ENCODE data around the gene TPRX2. TPM values are rescaled to one million over a fixed set of nuclear protein-coding genes. Genes with fewer than 3 reads are reported as not detected.
A peak's percentile ranks its signal among the peaks of the same experiment; 100 is the strongest.

TPRX2 gene
- total RNA-seq, 1 experiment from 2014 or later: not detected

- ChIA-PET RAD21 (ENCODE audit: low non-redundant PET in 1 of 2, low total read pairs in 2 of 2, uncharacterized antibody in 2 of 2, unreplicated experiment in 2 of 2) (no interaction called here), POLR2A (no interaction called here), CTCF (interaction anchor here (1.5 to 2.9 kb wide), 2 partner anchors 16 to 21 kb away, joined by 5 to 17 read pairs; no protein-coding TSS in a partner anchor)
- Histone ChIP-seq H3K9ac (ENCODE audit: low read length) (peak overlapping the region; percentile 53; the same call in 1 of the 2 replicates), H3K9me3 (ENCODE audit: control insufficient read depth in 1 of 2, insufficient read depth in 1 of 2, low read depth in 1 of 2, low read length in 2 of 2) (no peaks in the 10 kb centered on the region), H3K36me3 (ENCODE audit: control insufficient read depth in 1 of 2, insufficient read depth in 2 of 2, low read length in 2 of 2) (no peaks in the 10 kb centered on the region), H3K27ac (ENCODE audit: low read depth, low read length) (no peak overlapping the region), H3K4me3 (replicated peaks in 1 of 2; ENCODE audit: low read depth in 1 of 2, low read length in 2 of 2) (peak overlapping the region in 1 of 2 experiments; percentile 54; a peak in 2 of 4 replicates), H4K20me1 (ENCODE audit: insufficient read depth) (no peaks in the 10 kb centered on the region), H2AFZ (ENCODE audit: low read depth, low read length, poor library complexity, severe bottlenecking) (peak overlapping the region; percentile 98), H3K9me2 (ENCODE audit: insufficient read depth) (no peaks in the 10 kb centered on the region), H3K27me3 (ENCODE audit: insufficient read depth, low read length) (no peaks in the 10 kb centered on the region), H3K4me2 (ENCODE audit: low read length) (peak overlapping the region; percentile 84), H3K4me1 (ENCODE audit: control insufficient read depth in 1 of 2, insufficient read depth in 2 of 2, low read length in 2 of 2) (peaks cover 5 to 16% of the 10 kb centered on the region in 2 experiments; a peak in 3 of 4 replicates), H3K79me2 (ENCODE audit: insufficient read depth, low read length) (no peaks in the 10 kb centered on the region)
- no TSS peak for BruUV-seq (replicated peaks)
- DNase-seq (ENCODE audit: low read depth, low spot score) (no peak), ATAC-seq (no peak)
- no peak for TF ChIP-seq REST (IDR thresholded peaks at IDR 0.05; ENCODE audit: low read depth)
- TF ChIP-seq ZFX (IDR thresholded peaks at IDR 0.05): no peak
- no peak for TF ChIP-seq EGR1 (IDR thresholded peaks at IDR 0.05; ENCODE audit: low read depth)
- TF ChIP-seq JUND (IDR thresholded peaks at IDR 0.05): no peak
- no peak for TF ChIP-seq SIN3A (IDR thresholded peaks at IDR 0.05; ENCODE audit: low read depth)
- TF ChIP-seq CEBPB (IDR thresholded peaks at IDR 0.05; ENCODE audit: low read depth): no peak
- TF ChIP-seq SRF (IDR thresholded peaks at IDR 0.05; ENCODE audit: low read depth): no peak
- no peak for TF ChIP-seq ELF1 (IDR thresholded peaks at IDR 0.05; ENCODE audit: borderline replicate concordance, low read depth)
- intact Hi-C loops (cut with micrococcal nuclease): no loop called here
Observed at GRCh38 chr19:47848425-47848822, 10.6 kb upstream of the TPRX2 start.
